ENCODE data around the gene GFOD1.

- TF ChIP-seq CTCF (IDR thresholded peaks at IDR 0.05) (no peak), POLR2A (IDR thresholded peaks at IDR 0.05) (no peak)
These were observed 20.2 kb downstream of the GFOD1 start for GRCh38 chr6:13467216-13467600.

Measured in esophagus squamous epithelium (tissue), 4 donors.